Measurements from ENCODE around the gene AGFG1.

GRCh38 chr2:227430639-227431038 is 41.3 kb upstream of the AGFG1 start:
- TF ChIP-seq FOXK1 (CRISPR knock-in tag; IDR thresholded peaks at IDR 0.05) (no peak), CTCF (IDR thresholded peaks at IDR 0.05) (no peak), E2F1 (CRISPR knock-in tag; IDR thresholded peaks at IDR 0.05) (no peak), ESRRA (CRISPR knock-in tag; IDR thresholded peaks at IDR 0.05; ENCODE audit: borderline replicate concordance) (no peak), HMGXB4 (CRISPR knock-in tag; IDR thresholded peaks at IDR 0.05) (no peak), CREB1 (CRISPR knock-in tag; IDR thresholded peaks at IDR 0.05) (no peak)
